NCI-H510A treated with DMSO at 0.1 percent for 48 hours (cell line): Measurements from ENCODE around the gene PRORP.
"Not testable (repeated sequence)": the region's sequence is repeated elsewhere in the genome, so short reads cannot be mapped to it uniquely, and the experiment has no call there.

Experiments used
- DNase-seq: peaks from one replicate; lab custom pipeline; 2025; lab: John Stamatoyannopoulos, UW

The PRORP gene

DNA sequence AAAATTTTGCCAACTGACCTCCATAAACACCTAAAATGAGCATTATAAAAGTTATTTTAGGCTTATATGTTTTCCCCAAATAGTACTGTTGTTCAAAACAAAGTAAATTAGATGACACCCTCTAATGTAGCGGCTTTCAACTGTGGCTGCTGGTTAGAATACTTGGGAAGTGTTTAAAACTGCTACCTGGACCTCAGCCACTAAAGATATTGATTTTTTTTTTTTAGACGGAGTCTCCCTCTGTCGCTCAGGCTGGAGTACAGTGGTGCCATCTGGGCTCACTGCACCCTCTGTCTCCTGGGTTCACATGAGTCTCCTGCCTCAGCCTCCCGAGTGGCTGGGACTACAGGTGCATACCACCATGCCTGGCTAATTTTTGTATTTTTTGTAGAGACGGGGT lies 16.2 kb downstream of the PRORP start:
- no peak for DNase-seq

DNA sequence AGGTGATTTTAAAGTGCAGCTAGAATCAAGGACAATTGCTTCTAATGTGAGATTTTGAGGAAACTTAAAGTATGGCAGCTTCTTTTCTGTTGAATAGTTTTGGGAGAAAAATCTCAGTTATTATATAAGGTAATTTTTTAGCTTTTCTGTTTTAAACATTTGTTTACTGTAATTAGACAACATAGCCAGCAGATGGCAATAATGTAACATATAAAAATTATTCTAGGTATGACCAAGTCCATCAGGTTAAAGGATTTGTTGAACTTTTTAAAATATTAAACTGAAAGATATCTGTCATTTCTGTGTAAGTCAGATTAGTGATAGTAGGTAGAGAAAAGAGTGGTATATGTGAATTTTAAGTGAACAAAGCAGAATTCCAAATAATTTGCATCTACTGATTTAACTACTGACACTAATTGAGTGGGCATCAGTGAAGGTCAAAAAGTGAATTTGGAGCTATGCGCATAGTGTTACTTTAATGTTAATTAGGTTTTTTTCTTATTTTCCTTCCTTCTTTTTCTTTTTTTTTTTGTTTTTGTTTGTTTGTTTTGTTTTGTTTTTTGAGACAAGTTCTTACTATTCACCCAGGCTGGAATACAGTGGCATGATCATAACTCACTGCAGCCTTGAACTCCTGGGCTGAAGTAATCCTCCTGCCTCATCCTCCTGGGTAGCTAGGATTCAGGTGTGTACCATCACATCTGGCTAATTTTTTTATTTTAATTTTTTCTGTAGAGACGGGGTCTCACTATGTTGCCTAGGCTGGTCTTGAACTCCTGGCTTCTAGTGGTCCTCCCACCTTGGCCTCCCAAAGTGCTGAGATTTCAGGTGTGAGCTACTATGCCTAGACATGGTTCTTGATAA lies 18.6 kb downstream of the PRORP start:
- peak; percentile 31 for DNase-seq

- no peak for DNase-seq
These were observed 21.7 kb downstream of the PRORP start for GRCh38 chr14:35144029-35144428.

DNA sequence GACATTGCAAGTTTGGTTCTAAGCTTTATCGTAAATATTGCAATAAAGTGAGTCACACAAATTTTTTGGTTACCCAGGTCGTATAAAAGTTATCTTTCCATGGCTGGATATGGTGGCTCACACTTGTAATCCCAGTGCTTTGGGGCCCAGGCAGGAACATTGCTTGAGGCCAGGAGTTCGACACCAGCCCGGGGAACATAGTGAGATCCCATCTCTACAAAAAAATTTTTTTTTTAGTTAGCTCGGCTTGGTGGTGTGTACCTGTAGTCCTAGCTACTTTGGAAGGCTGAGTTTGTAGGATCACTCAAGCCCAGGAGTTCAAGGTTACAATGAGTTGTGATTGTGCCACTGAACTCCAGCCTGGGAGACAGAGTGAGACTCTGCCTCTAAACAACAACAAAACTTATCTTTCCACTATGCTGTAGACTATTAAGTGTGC lies 24.4 kb downstream of the PRORP start:
- DNase-seq: no peak

- no peak for DNase-seq
These were observed 24.8 kb downstream of the PRORP start for GRCh38 chr14:35147186-35147585.

DNA sequence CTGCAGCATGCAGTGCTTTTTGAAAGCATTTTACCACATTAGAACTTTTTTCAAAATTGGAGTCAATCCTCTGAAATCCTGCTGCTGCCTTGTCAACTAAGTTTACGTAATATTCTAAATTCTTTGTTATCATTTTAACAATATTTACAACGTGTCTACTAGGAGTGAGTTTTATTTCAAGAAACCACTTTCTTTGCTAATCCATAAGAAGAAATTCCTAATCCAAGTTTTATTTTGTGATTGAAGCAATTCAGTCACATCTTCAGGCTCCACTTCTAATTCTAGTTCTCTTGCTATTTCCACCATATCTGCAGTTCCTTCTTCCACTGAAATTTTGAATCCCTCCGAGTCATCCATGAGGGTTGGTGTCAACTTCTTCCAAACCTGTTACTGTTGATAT lies 25.4 kb downstream of the PRORP start:
- DNase-seq: no peak

DNA sequence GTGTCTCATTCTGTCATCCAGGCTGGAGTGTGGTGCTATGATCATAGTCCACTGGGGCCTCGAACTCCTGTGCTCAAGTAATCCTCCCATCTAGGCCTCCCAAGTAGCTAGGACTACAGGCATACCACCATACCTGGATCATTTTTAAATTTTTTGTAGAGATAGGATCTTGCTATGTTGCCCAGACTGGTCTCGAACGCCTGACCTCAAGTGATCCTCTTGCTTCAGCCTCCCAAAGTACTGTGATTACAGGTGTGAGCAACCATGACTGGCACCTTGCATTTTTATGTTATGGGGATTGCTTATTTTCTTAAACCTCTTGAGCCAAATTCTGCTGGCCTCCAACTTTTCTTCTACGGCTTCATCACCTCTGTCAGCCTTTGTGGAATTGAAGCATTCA lies 26.9 kb downstream of the PRORP start:
- no peak for DNase-seq

DNA sequence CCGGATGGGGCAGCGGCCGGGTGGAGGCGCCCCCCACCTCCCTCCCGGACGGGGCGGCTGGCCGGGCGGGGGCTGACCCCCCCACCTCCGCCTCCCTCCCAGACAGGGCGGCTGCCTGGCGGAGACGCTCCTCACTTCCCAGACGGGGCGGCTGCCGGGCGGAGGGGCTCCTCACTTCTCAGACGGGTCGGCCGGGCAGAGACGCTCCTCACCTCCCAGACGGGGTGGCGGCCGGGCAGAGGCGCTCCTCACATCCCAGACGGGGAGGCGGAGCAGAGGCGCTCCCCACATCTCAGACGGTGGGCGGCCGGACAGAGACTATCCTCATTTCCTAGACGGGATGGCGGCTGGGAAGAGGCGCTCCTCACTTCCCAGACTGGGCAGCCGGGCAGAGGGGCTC lies 30.2 kb downstream of the PRORP start:
- DNase-seq: not testable (repeated sequence)

DNA sequence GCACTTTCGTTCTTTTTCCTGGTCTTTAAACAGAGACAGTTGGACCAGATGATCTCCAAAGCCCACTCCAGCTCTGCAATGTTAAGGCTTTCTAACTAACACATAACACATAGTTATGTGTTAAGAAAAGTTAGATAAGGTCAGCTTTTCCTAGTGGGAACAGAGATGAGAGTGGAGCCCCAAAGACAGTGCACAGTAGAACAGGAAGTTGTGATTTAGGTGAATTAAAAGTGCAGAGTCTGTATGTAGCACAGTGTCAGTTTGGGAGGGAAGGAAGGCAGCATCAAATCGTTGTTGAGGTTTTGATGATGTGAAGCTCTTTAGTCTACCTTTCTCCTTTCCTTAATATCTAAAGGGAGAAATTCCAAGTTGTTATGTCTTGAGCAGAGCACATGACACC lies 31.7 kb downstream of the PRORP start:
- no peak for DNase-seq

- no peak for DNase-seq
These were observed 33.6 kb downstream of the PRORP start for GRCh38 chr14:35155962-35156361.

- DNase-seq: no peak
These were observed 36.1 kb downstream of the PRORP start for GRCh38 chr14:35158491-35158890.

GRCh38 chr14:35158951-35159653 lies 36.8 kb downstream of the PRORP start:
- DNase-seq: no peak

- DNase-seq: no peak
These were observed 37.5 kb downstream of the PRORP start for GRCh38 chr14:35159742-35160409.

DNA sequence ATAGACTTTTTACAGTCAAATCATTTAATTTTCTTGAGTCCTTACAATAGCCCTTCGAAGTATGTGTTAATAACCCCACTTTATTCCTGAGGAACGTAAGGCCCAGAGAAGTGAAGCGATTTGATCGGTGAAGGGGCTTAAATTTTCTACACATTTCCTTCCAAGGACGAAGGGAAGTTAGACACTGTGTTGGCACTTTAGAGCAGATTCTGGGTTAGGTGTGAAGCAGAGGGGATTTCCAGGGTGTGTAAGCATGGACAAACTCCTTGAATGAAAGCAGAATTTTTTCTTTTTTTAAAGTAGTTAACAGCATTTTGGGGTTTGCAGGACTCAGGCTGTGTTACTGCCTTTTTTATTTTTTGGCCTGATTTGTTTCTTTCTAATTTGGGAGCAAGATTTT lies 38.9 kb downstream of the PRORP start:
- DNase-seq: no peak

DNA sequence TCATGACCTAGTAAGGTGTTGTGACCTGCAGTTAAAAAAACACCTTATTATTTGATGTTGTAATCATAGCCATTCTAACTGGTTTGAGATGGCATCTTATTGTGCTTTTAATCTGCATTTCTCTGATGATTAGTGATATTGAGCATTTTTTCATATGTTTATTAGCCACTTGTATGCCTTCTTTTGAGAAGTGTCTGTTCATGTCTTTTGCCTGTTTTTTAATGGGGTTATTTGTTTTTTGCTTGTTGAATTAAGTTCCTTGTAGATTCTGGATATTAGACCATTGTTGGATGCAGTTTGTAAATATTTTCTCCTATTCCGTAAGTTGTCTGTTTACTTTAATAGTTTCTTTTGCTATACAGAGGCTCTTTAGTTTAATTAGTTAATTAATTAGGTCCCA lies 41.0 kb downstream of the PRORP start:
- no peak for DNase-seq

- no peak for DNase-seq
These were observed 42.5 kb downstream of the PRORP start for GRCh38 chr14:35164849-35165248.

DNA sequence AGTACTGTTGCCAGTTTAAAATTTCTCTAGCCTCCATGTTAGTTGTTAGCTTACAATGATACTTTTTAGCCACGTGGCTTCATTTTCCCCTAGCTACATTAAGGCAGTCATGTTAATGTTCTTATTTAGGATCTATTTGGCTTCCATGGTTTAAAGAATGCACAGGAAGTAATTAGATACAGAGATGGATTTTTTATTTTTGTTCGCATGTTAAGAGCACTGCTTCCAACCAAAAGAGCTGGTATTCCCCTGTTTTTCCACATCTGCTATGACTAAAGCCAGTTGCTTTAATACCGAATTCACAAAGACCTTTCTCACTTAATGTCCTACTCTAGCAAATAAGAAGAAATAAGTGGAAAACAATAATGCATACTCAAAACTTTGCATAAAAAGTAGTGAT lies 45.1 kb downstream of the PRORP start:
- no peak for DNase-seq
